ENCODE measurements around the gene CH25H. TPM values are rescaled to one million over a fixed set of nuclear protein-coding genes. Genes with fewer than 3 reads are reported as not detected.

Gene CH25H
- total RNA-seq = 0.63 TPM

DNA sequence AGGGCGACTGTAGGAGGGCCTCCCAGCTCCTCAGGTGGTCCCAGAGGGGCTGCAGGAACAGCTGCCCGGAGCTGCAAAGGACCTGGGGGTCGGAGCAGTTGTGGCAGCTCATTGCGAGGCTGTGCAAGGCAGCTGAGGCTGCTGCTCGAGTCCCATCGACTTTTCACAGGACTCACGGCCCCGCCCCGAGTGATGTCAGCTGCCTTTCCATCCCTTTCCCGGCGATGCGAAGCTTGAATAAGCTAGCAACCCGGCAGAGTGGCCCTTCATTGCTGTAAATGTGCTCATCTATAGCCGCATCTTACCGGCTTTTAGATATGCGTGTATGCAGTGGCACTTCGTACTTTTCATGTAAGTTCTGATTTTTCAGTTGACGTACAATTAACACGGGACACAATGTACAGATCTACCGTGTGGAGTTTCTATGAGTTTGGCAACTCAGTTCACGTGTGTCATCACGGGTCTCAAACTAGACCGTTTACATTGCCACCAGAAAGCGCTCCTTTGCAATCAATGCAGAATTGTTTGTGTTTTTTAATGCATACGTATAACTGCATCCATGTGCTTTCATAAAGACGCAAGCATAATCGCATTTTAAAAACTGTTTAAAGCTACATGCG is at the start of gene CH25H:
Gene CH25H (minus strand): TSS at position 137 of the 620 bp plus-strand sequence. CDS start 25 bp downstream, at position 112.

DNA sequence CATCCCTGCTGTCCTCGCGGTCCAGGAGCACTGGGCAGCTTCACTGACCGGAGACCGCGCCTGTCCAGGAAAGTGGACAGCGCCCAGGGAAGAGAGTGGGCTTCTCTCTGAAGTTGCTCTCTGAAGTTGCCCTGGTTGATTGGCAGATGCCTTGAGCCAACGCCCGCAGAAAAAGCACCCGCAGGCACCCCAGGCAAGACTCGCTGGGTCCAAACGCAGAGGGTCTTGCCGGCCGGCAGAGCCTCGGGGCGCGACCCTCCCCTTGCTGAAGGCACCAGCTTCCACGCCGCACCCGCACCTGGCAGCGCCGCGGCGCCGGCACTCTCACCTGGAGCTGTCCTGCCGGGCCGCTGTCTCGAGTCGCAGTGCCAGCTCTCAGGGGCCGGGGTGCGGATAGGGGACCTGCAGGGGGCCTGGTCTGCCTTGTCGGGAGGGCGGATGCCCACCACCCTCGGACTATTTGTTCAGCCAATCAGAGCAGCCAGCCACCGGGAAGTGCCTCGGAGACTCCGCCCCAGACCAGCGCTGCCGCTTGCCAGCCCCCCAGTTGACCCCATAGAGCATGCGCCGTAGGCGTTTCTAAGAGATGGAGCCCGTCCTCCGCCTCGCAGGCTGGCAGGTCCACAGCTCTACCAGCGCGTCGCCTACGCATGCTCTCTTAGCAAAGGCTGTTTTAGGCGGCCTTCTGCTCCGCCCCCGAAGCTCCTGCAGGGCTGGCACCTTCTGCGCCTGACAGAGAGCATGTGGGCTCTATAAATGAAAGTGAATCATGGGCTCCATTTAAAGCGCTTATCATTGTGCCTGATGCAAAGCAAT is 44.5 kb upstream of the CH25H start, which contains the start of gene LIPA:
Gene LIPA (minus strand): TSS at position 367 of the 816 bp plus-strand sequence. CDS start 4,127 bp downstream, outside the sequence.

Other genes with a start within 250 kb of the CH25H start
- 1.9 TPM for gene FAS, start 216.5 kb downstream of the CH25H start, total RNA-seq
- 20.0 TPM for gene LIPA, start 44.5 kb upstream of the CH25H start, total RNA-seq
- gene IFIT2, start 94.7 kb upstream of the CH25H start, total RNA-seq = 2.2 TPM
- 2.8 TPM for gene IFIT3, start 120.7 kb upstream of the CH25H start, total RNA-seq
- gene IFIT1B, start 170.7 kb upstream of the CH25H start, total RNA-seq = not detected
- gene IFIT1, start 185.3 kb upstream of the CH25H start, total RNA-seq = 3.4 TPM
- gene IFIT5, start 207.3 kb upstream of the CH25H start, total RNA-seq = 32.9 TPM

All from parietal lobe (tissue), 1 donor.